H9 (cell line): Measurements from ENCODE around the gene TJP3. TPM values are rescaled to one million over a fixed set of nuclear protein-coding genes. Genes with fewer than 3 reads are reported as not detected.

ENCODE experiments used
- DNase-seq: peaks from one replicate; pipeline ENCODE4 v3.0.0-alpha.2; 2017
- H2AFZ ChIP-seq: one replicate; pipeline ENCODE4 v1.6.1; 2013; ENCODE audit warnings: mild to moderate bottlenecking, low read length, control low read depth, moderate library complexity
- H2AK5ac ChIP-seq: 2 replicates; pipeline ENCODE4 v1.6.1; 2013; ENCODE audit warnings: low read length, control low read depth, mixed read lengths; ENCODE audit not compliant: insufficient read length
- H2BK120ac ChIP-seq: one replicate; pipeline ENCODE4 v1.6.1; 2013; ENCODE audit warnings: low read depth, mild to moderate bottlenecking, low read length, control low read depth, inconsistent platforms; ENCODE audit not compliant: poor library complexity, severe bottlenecking
- H2BK12ac ChIP-seq: 2 replicates; pipeline ENCODE4 v1.6.1; 2013; ENCODE audit warnings: low read length, control low read depth, mixed read lengths, low read depth; ENCODE audit not compliant: insufficient read length
- H2BK15ac ChIP-seq: 2 replicates; pipeline ENCODE4 v1.6.1; 2013; ENCODE audit warnings: low read depth, low read length, control low read depth
- H2BK20ac ChIP-seq: one replicate; pipeline ENCODE4 v1.6.1; 2013; ENCODE audit warnings: low read depth, mild to moderate bottlenecking, low read length, control low read depth, inconsistent platforms; ENCODE audit not compliant: poor library complexity, severe bottlenecking
- H2BK5ac ChIP-seq: 2 replicates; pipeline ENCODE4 v1.6.1; 2013; ENCODE audit warnings: low read length, control low read depth, mixed read lengths; ENCODE audit not compliant: insufficient read length
- H3K14ac ChIP-seq: 2 replicates; pipeline ENCODE4 v1.6.1; 2013; ENCODE audit warnings: low read length, control low read depth; ENCODE audit not compliant: insufficient read depth
- H3K18ac ChIP-seq: 2 replicates; pipeline ENCODE4 v1.6.1; 2013; ENCODE audit warnings: low read depth, mild to moderate bottlenecking, mixed read lengths, low read length, control low read depth; ENCODE audit not compliant: insufficient read length
- H3K23ac ChIP-seq: 2 replicates; pipeline ENCODE4 v1.6.1; 2013; ENCODE audit warnings: low read length, control low read depth, mixed read lengths, low read depth; ENCODE audit not compliant: insufficient read length
- H3K23me2 ChIP-seq: 2 replicates; pipeline ENCODE4 v1.6.1; 2013; ENCODE audit warnings: low read depth, mild to moderate bottlenecking, mixed read lengths, low read length, control low read depth; ENCODE audit not compliant: insufficient read length, poor library complexity, severe bottlenecking
- H3K27ac ChIP-seq: 2 replicates; pipeline ENCODE4 v1.5.1; 2013; ENCODE audit warnings: low read length, control low read depth, mixed read lengths, low read depth; ENCODE audit not compliant: insufficient read length
- H3K27me3 ChIP-seq: 2 replicates; pipeline ENCODE4 v1.6.1; 2013; ENCODE audit warnings: low read length, control low read depth, inconsistent platforms; ENCODE audit not compliant: insufficient read depth
- H3K4ac ChIP-seq: 2 replicates; pipeline ENCODE4 v1.6.1; 2013; ENCODE audit warnings: low read depth, mild to moderate bottlenecking, control low read depth, inconsistent platforms, low read length, moderate library complexity
- H3K4me1 ChIP-seq: 2 replicates; pipeline ENCODE4 v1.6.1; 2013; ENCODE audit warnings: low read length, control low read depth, inconsistent platforms; ENCODE audit not compliant: insufficient read depth
- H3K4me2 ChIP-seq: 2 replicates; pipeline ENCODE4 v1.6.1; 2013; ENCODE audit warnings: low read length, control low read depth, mixed read lengths; ENCODE audit not compliant: insufficient read length, insufficient read depth
- H3K56ac ChIP-seq: 2 replicates; pipeline ENCODE4 v1.6.1; 2013; ENCODE audit warnings: low read depth, mild to moderate bottlenecking, mixed read lengths, low read length, control low read depth; ENCODE audit not compliant: insufficient read length
- H3K79me1 ChIP-seq: 2 replicates; pipeline ENCODE4 v1.6.1; 2013; ENCODE audit warnings: low read depth, mild to moderate bottlenecking, moderate library complexity, low read length, control low read depth, inconsistent platforms; ENCODE audit not compliant: insufficient read depth, poor library complexity, severe bottlenecking
- H3K79me2 ChIP-seq: 2 replicates; pipeline ENCODE4 v1.6.1; 2013; ENCODE audit warnings: low read length, control low read depth, inconsistent platforms; ENCODE audit not compliant: insufficient read depth
- H3K9ac ChIP-seq: 2 replicates; pipeline ENCODE4 v1.6.1; 2013; ENCODE audit warnings: low read length, control low read depth, mixed read lengths; ENCODE audit not compliant: insufficient read length; ENCODE audit errors: extremely low read depth
- H3K9me3 ChIP-seq: one replicate; pipeline ENCODE4 v1.6.1; 2013; ENCODE audit warnings: low read depth, low read length, inconsistent platforms; ENCODE audit not compliant: control insufficient read depth
- H3T11ph ChIP-seq: one replicate; pipeline ENCODE4 v1.6.1; 2013; ENCODE audit warnings: mild to moderate bottlenecking, low read length, control low read depth, inconsistent platforms
- H4K20me1 ChIP-seq: one replicate; pipeline ENCODE4 v1.6.1; 2013; ENCODE audit not compliant: control insufficient read depth, insufficient read length, insufficient read depth
- H4K5ac ChIP-seq: 2 replicates; pipeline ENCODE4 v1.6.1; 2013; ENCODE audit warnings: low read depth, mild to moderate bottlenecking, mixed read lengths, low read length, control low read depth; ENCODE audit not compliant: insufficient read length
- H4K8ac ChIP-seq: replicated peaks from 2 replicates; pipeline ENCODE4 v1.6.1; 2013; ENCODE audit warnings: low read length, control low read depth, mixed read lengths, low read depth; ENCODE audit not compliant: insufficient read length
- H4K91ac ChIP-seq: 2 replicates; pipeline ENCODE4 v1.6.1; 2013; ENCODE audit warnings: low read depth, mild to moderate bottlenecking, moderate library complexity, mixed read lengths, low read length, control low read depth; ENCODE audit not compliant: insufficient read length
- H3K27ac Mint-ChIP-seq, 3 experiments: 2 replicates in 2 of 3; 3 replicates in 1 of 3; pipeline ENCODE4 v1.8.0; 2020 to 2021; ENCODE audit warnings: mixed read lengths in 3 of 3, mild to moderate bottlenecking in 1 of 3, moderate library complexity in 1 of 3
- H3K27me3 Mint-ChIP-seq: 2 replicates; pipeline ENCODE4 v1.8.0; 2021; ENCODE audit warnings: low read depth, mild to moderate bottlenecking, moderate library complexity, mixed read lengths
- H3K36me3 Mint-ChIP-seq, 3 experiments: 2 replicates in 2 of 3; 3 replicates in 1 of 3; pipeline ENCODE4 v1.8.0; 2020 to 2021; ENCODE audit warnings: low read depth in 3 of 3, mixed read lengths in 3 of 3; ENCODE audit not compliant: insufficient read depth in 1 of 3
- H3K4me1 Mint-ChIP-seq, 2 experiments: 2 replicates each; pipeline ENCODE4 v1.8.0; 2020; ENCODE audit warnings: mixed read lengths in 2 of 2
- H3K4me3 Mint-ChIP-seq, 2 experiments: 2 replicates in 1 of 2; 3 replicates in 1 of 2; pipeline ENCODE4 v1.8.0; 2020 to 2021; ENCODE audit warnings: mild to moderate bottlenecking in 2 of 2, mixed read lengths in 2 of 2, moderate library complexity in 1 of 2
- H3K9me3 Mint-ChIP-seq, 2 experiments: 2 replicates in 1 of 2; 3 replicates in 1 of 2; pipeline ENCODE4 v1.8.0; 2020; ENCODE audit warnings: mild to moderate bottlenecking in 2 of 2, mixed read lengths in 2 of 2, moderate library complexity in 1 of 2
- CTCF ChIP-seq: fragments of 200-600 bp; sonication (generic); conservative IDR thresholded peaks from 3 replicates; pipeline ENCODE4 v1.8.0; 2021; ENCODE audit warnings: antibody characterized with exemption, mild to moderate bottlenecking
- WGBS: extraction: QIAGEN DNeasy Blood & Tissue Kit; methylation state at CpG from one replicate; pipeline ENCODE4 v1.1.7; 2013; ENCODE audit warnings: missing lambda C conversion rate, low lambda C conversion rate, mixed read lengths; ENCODE audit not compliant: insufficient read length; ENCODE audit errors: extremely low coverage; 5-methylcytosine and 5-hydroxymethylcytosine counted together
- total RNA-seq: library from RNA; stranded (reverse); gene quantifications from 2 replicates; pipeline ENCODE4 v1.2.1, GENCODE V29; 2021

TJP3 gene
- total RNA-seq, 1 experiment from 2014 or later: 27.3 TPM

- Histone ChIP-seq H2BK20ac (no peak overlapping the region), H3K23me2 (no peaks in the 10 kb centered on the region), H3K4ac (no peak overlapping the region), H2BK120ac (no peak overlapping the region), H3T11ph (no peak overlapping the region), H4K5ac (no peak overlapping the region), H3K4me1 (peaks cover 10% of the 10 kb centered on the region; the same call in 1 of the 2 replicates), H2AK5ac (no peak overlapping the region), H2BK12ac (no peak overlapping the region), H2AFZ (no peak overlapping the region), H3K14ac (no peak overlapping the region), H3K4me2 (no peak overlapping the region), H3K27ac (no peak overlapping the region), H4K8ac (no peak overlapping the region), H3K27me3 (no peaks in the 10 kb centered on the region), H4K20me1 (peaks cover 9% of the 10 kb centered on the region), H3K23ac (no peak overlapping the region), H4K91ac (no peak overlapping the region), H3K56ac (no peak overlapping the region), H2BK15ac (no peak overlapping the region), H2BK5ac (no peak overlapping the region), H3K79me1 (peaks cover 6% of the 10 kb centered on the region), H3K18ac (no peak overlapping the region), H3K9me3 (no peaks in the 10 kb centered on the region), H3K79me2 (no peaks in the 10 kb centered on the region), H3K9ac (no peak overlapping the region)
- Mint-ChIP-seq H3K4me1 (peaks cover 26 to 31% of the 10 kb centered on the region in 2 experiments), H3K27me3 (no peaks in the 10 kb centered on the region), H3K4me3 (no peak overlapping the region), H3K9me3 (peaks cover 3 to 4% of the 10 kb centered on the region in 2 experiments), H3K36me3 (peaks cover 8 to 14% (median 13%) of the 10 kb centered on the region in 3 experiments), H3K27ac (peak overlapping the region in 1 of 3 experiments; percentile 28; a peak in 2 of 7 replicates)
- no CpG with 5 or more reads among the region's 12 CpGs for WGBS
- no peak for DNase-seq
- TF ChIP-seq CTCF: no peak
These were observed 29.0 kb upstream of the TJP3 start for GRCh38 chr19:3679138-3679537.
